ENCODE results near the gene PAPPA. TPM values are rescaled to one million over a fixed set of nuclear protein-coding genes. Genes with fewer than 3 reads are reported as not detected.
A peak's percentile ranks its signal among the peaks of the same experiment; 100 is the strongest.

The PAPPA gene
- total and polyA plus RNA-seq, 9 of the 15 experiments (the other 6 are each of a cell fraction or from before 2014, with no cell fraction given), result 0.06 to 0.18 (median 0.11) TPM

- peak; percentile 62 for TF ChIP-seq RFX1 (IDR thresholded peaks at IDR 0.05)
- TF ChIP-seq LCOR (CRISPR knock-in tag; IDR thresholded peaks at IDR 0.05), result 0 out of 2 replicates have a peak, but pooled peaks have one; percentile 33
- TF ChIP-seq MAFK (IDR thresholded peaks at IDR 0.05; ENCODE audit: low read length), result no peak
- no peak for TF ChIP-seq PHB2 (IDR thresholded peaks at IDR 0.05; ENCODE audit: low read depth)
- no peak for TF ChIP-seq TRIM25 (IDR thresholded peaks at IDR 0.05; ENCODE audit: borderline replicate concordance)
- TF ChIP-seq CBFA2T3 (IDR thresholded peaks at IDR 0.05), result 0 out of 2 replicates have a peak, but pooled peaks have one; percentile 5
- 0 out of 2 replicates have a peak, but pooled peaks have one; percentile 33 for TF ChIP-seq ETV5 (CRISPR knock-in tag; IDR thresholded peaks at IDR 0.05; ENCODE audit: low read depth)
- TF ChIP-seq CREM (IDR thresholded peaks at IDR 0.05; ENCODE audit: low read depth), result no peak
- no peak for TF ChIP-seq DLX4 (CRISPR knock-in tag; IDR thresholded peaks at IDR 0.05)
- peak; percentile 5; the same call in 1 of the 2 replicates for TF ChIP-seq C11orf30 (IDR thresholded peaks at IDR 0.05; ENCODE audit: low read depth)
- no peak for TF ChIP-seq ZNF655 (CRISPR knock-in tag; IDR thresholded peaks at IDR 0.05)
- TF ChIP-seq EHMT2 (IDR thresholded peaks at IDR 0.05), result peak; percentile 82; the same call in 1 of the 2 replicates
- no peak for TF ChIP-seq CC2D1A (IDR thresholded peaks at IDR 0.05)
- TF ChIP-seq NR1H2 (CRISPR knock-in tag; IDR thresholded peaks at IDR 0.05), result no peak
- peak; percentile 84 for TF ChIP-seq TFAP4 (CRISPR knock-in tag; IDR thresholded peaks at IDR 0.05; ENCODE audit: borderline replicate concordance)
- no peak for TF ChIP-seq ELF2 (CRISPR knock-in tag; IDR thresholded peaks at IDR 0.05)
- TF ChIP-seq ZKSCAN1 (IDR thresholded peaks at IDR 0.05; ENCODE audit: low read depth, low read length), result peak; percentile 98
Observed at GRCh38 chr9:116355153-116355921, 201.7 kb downstream of the PAPPA start (continued).
